PC-9 (cell line): ENCODE measurements around the gene FABP7. TPM values are rescaled to one million over a fixed set of nuclear protein-coding genes. Genes with fewer than 3 reads are reported as not detected.

Experiments used
- BruUV-seq: library from RNA; stranded (reverse); fragments of 400-500 nt; replicated peaks from 2 replicates; lab custom pipeline; 2021; lab: Mats Ljungman, UMichigan
- CTCF ChIA-PET: fragments of 300-600 bp; sonication (Branson Sonifier 250); formaldehyde crosslinking; loops from one replicate; lab custom pipeline; 2022; ENCODE audit warnings: antibody characterized with exemption; lab: Charles Lee
- POLR2A ChIA-PET: fragments of 300-600 bp; sonication (Branson Sonifier 250); formaldehyde crosslinking; loops from one replicate; lab custom pipeline; 2022; ENCODE audit warnings: antibody characterized with exemption; ENCODE audit not compliant: unreplicated experiment; lab: Charles Lee
- DNase-seq, 2 experiments: peaks; one replicate each; pipeline versions ENCODE4 v3.0.0 to v3.0.0-alpha.2; 2015 to 2022; ENCODE audit warnings: mixed read lengths in 1 of 2
- H2AFZ ChIP-seq: fragments of 200-600 bp; sonication (generic); 2 replicates; pipeline ENCODE4 v1.8.1; 2017; ENCODE audit warnings: antibody characterized with exemption
- H3F3A ChIP-seq: fragments of 200-600 bp; sonication (generic); 2 replicates; pipeline ENCODE4 v1.8.1; 2017; ENCODE audit warnings: antibody characterized with exemption, mild to moderate bottlenecking, low read depth; ENCODE audit not compliant: insufficient read depth
- H3K27ac ChIP-seq: fragments of 200-600 bp; sonication (generic); 2 replicates; pipeline ENCODE4 v1.6.1; 2016; ENCODE audit warnings: mixed run types
- H3K27me3 ChIP-seq: fragments of 200-600 bp; sonication (generic); 2 replicates; pipeline ENCODE4 v1.6.1; 2016; ENCODE audit warnings: low read depth, mixed run types; ENCODE audit not compliant: insufficient read depth
- H3K36me3 ChIP-seq: fragments of 200-600 bp; sonication (generic); 2 replicates; pipeline ENCODE4 v1.6.1; 2016; ENCODE audit warnings: low read depth, mixed run types
- H3K4me1 ChIP-seq: fragments of 200-600 bp; sonication (generic); replicated peaks from 2 replicates; pipeline ENCODE4 v1.6.1; 2016; ENCODE audit warnings: mixed run types; ENCODE audit not compliant: insufficient read depth
- H3K4me2 ChIP-seq: fragments of 200-600 bp; sonication (generic); 2 replicates; pipeline ENCODE4 v1.6.1; 2017; ENCODE audit warnings: mixed run types
- H3K4me3 ChIP-seq: fragments of 200-600 bp; sonication (generic); 2 replicates; pipeline ENCODE4 v1.6.1; 2016; ENCODE audit warnings: mixed run types
- H3K79me2 ChIP-seq: fragments of 200-600 bp; sonication (generic); 2 replicates; pipeline ENCODE4 v1.6.1; 2017; ENCODE audit warnings: low read depth, mixed run types
- H3K9me2 ChIP-seq: fragments of 200-600 bp; sonication (generic); 2 replicates; pipeline ENCODE4 v1.8.1; 2017; ENCODE audit warnings: mild to moderate bottlenecking; ENCODE audit not compliant: insufficient read depth
- H3K9me3 ChIP-seq: fragments of 200-600 bp; sonication (generic); 2 replicates; pipeline ENCODE4 v1.8.1; 2016; ENCODE audit warnings: low read depth; ENCODE audit not compliant: insufficient read depth
- H4K20me1 ChIP-seq: fragments of 200-600 bp; sonication (generic); 2 replicates; pipeline ENCODE4 v1.8.1; 2017; ENCODE audit not compliant: insufficient read depth
- EZH2 ChIP-seq: fragments of 200-600 bp; sonication (generic); IDR thresholded peaks from 2 replicates; pipeline ENCODE4 v1.8.0; 2017; ENCODE audit warnings: antibody characterized with exemption, low read depth
- intact Hi-C: fragments of 100-400 bp; cut with micrococcal nuclease; formaldehyde crosslinking; loops from one replicate; pipeline ENCODE4 v1.10.0; 2022; ENCODE audit not compliant: unreplicated experiment
- total RNA-seq: library from RNA; stranded (reverse); gene quantifications from 2 replicates; pipeline ENCODE4 v1.2.3, GENCODE V29; 2021
- TF ChIP-seq, protein P1 (sequence below): fragments of 200-600 bp; sonication (generic); conservative IDR thresholded peaks from 2 replicates; pipeline ENCODE4 v1.6.1; 2017; ENCODE audit warnings: mixed run types, antibody characterized with exemption, mild to moderate bottlenecking, moderate library complexity

The FABP7 gene
- total RNA-seq, 1 experiment from 2014 or later: not detected

GRCh38 chr6:122799916-122800686 is 20.6 kb downstream of the FABP7 start:
- Histone ChIP-seq H3K4me2 (no peak overlapping the region), H4K20me1 (no peaks in the 10 kb centered on the region), H3F3A (peaks cover 14% of the 10 kb centered on the region; the same call in 1 of the 2 replicates), H2AFZ (no peak overlapping the region), H3K79me2 (no peaks in the 10 kb centered on the region), H3K4me1 (peaks cover 33% of the 10 kb centered on the region), H3K9me2 (no peaks in the 10 kb centered on the region), H3K27ac (no peak overlapping the region), H3K9me3 (no peaks in the 10 kb centered on the region), H3K4me3 (no peak overlapping the region), H3K36me3 (no peaks in the 10 kb centered on the region), H3K27me3 (no peaks in the 10 kb centered on the region)
- TF ChIP-seq, protein P1, sequence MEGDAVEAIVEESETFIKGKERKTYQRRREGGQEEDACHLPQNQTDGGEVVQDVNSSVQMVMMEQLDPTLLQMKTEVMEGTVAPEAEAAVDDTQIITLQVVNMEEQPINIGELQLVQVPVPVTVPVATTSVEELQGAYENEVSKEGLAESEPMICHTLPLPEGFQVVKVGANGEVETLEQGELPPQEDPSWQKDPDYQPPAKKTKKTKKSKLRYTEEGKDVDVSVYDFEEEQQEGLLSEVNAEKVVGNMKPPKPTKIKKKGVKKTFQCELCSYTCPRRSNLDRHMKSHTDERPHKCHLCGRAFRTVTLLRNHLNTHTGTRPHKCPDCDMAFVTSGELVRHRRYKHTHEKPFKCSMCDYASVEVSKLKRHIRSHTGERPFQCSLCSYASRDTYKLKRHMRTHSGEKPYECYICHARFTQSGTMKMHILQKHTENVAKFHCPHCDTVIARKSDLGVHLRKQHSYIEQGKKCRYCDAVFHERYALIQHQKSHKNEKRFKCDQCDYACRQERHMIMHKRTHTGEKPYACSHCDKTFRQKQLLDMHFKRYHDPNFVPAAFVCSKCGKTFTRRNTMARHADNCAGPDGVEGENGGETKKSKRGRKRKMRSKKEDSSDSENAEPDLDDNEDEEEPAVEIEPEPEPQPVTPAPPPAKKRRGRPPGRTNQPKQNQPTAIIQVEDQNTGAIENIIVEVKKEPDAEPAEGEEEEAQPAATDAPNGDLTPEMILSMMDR: no peak
- TF ChIP-seq EZH2: no peak
- DNase-seq: peak in 1 of 2 experiments; percentile 55
- intact Hi-C loops: no loop called here
- CTCF ChIA-PET: no interaction called here
- POLR2A ChIA-PET: no interaction called here
- BruUV-seq: no TSS peak

DNA sequence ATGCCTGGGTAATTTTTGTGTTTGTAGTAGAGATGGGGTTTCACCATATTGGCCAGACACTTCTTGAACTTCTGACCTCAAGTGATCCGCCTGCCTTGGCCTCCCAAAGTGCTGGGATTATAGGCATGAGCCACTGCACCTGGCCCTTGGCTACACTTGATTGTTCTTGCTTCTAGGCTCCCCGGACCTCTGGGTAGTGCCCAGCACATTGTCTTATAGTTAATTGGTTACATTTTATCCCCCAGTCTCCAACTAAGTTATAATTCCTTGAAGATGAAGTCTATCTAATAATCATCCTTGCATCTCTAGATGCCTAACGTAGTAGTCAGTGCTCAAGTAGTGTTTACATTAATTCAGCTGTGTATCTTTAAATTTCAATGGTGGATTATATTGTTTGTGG is 21.4 kb downstream of the FABP7 start:
- H4K20me1 ChIP-seq: no peaks in the 10 kb centered on the region
- no TSS peak for BruUV-seq
- H2AFZ ChIP-seq: no peak overlapping the region
- H3K79me2 ChIP-seq: no peaks in the 10 kb centered on the region
- intact Hi-C loops: no loop called here
- TF ChIP-seq, protein P1: no peak
- TF ChIP-seq EZH2: no peak
- H3K27me3 ChIP-seq: no peaks in the 10 kb centered on the region
- no peak overlapping the region for H3K4me2 ChIP-seq
- H3F3A ChIP-seq: peaks cover 14% of the 10 kb centered on the region; the same call in 1 of the 2 replicates
- POLR2A ChIA-PET: no interaction called here
- no peaks in the 10 kb centered on the region for H3K9me3 ChIP-seq
- H3K36me3 ChIP-seq: no peaks in the 10 kb centered on the region
- CTCF ChIA-PET: no interaction called here
- no peaks in the 10 kb centered on the region for H3K9me2 ChIP-seq
- no peak overlapping the region for H3K27ac ChIP-seq
- no peak for DNase-seq
- no peak overlapping the region for H3K4me3 ChIP-seq
- peaks cover 33% of the 10 kb centered on the region for H3K4me1 ChIP-seq

DNA sequence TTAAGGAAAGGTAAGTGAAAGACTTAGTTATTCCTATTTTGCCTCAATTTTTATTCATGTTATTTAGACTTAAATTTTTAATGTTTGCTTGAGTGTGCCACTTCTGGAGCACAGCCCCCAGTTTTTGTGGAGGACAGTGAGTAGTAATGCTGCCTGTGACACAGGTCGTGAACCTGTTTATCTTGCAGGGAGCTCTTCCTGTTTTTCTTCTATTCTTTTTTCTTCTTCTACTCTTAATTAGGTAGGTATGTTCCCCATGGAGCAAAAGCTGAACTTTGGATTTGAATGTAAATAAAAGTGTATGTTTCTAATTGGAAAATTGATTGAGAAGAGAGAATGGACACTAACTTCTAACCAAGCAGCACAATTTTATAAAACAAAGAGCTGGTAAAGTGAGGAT is 21.9 kb downstream of the FABP7 start:
- no peaks in the 10 kb centered on the region for H3K27me3 ChIP-seq
- no TSS peak for BruUV-seq
- H3K27ac ChIP-seq: no peak overlapping the region
- DNase-seq: no peak
- intact Hi-C loops: no loop called here
- H3K4me3 ChIP-seq: no peak overlapping the region
- no peak overlapping the region for H3K4me2 ChIP-seq
- peaks cover 14% of the 10 kb centered on the region; the same call in 1 of the 2 replicates for H3F3A ChIP-seq
- no peaks in the 10 kb centered on the region for H3K79me2 ChIP-seq
- H3K9me3 ChIP-seq: no peaks in the 10 kb centered on the region
- H3K9me2 ChIP-seq: no peaks in the 10 kb centered on the region
- CTCF ChIA-PET: no interaction called here
- H4K20me1 ChIP-seq: no peaks in the 10 kb centered on the region
- TF ChIP-seq, protein P1: no peak
- no peak for TF ChIP-seq EZH2
- H3K4me1 ChIP-seq: peaks cover 33% of the 10 kb centered on the region
- H2AFZ ChIP-seq: no peak overlapping the region
- H3K36me3 ChIP-seq: no peaks in the 10 kb centered on the region
- POLR2A ChIA-PET: no interaction called here
